Astrocyte of the cerebellum (primary cell): Measurements from ENCODE around the gene ZC3H6.

Experiments used
- DNase-seq: peaks from one replicate; pipeline ENCODE4 v3.0.0-alpha.2; 2011; ENCODE audit warnings: low read depth
- H3K4me3 ChIP-seq: 2 replicates; pipeline ENCODE4 v1.5.1; 2011; ENCODE audit warnings: mild to moderate bottlenecking, low read depth, low read length, moderate library complexity
- CTCF ChIP-seq: IDR thresholded peaks from 2 replicates; pipeline ENCODE4 v1.5.1; 2012; ENCODE audit warnings: low read length, low read depth, moderate library complexity, mild to moderate bottlenecking; ENCODE audit errors: missing control alignments
- in situ Hi-C: cut with HindIII; loops from 2 replicates; pipeline ENCODE4 v1.10.0; 2017; ENCODE audit warnings: low sequenced_read_pairs

Gene ZC3H6

GRCh38 chr2:112243233-112243632 is 32.2 kb upstream of the ZC3H6 start:
- in situ Hi-C loops, result loop anchor here (5.0 kb wide), 1 partner anchor 51 kb away; no protein-coding TSS in a partner anchor
- no peak overlapping the region for H3K4me3 ChIP-seq
- no peak for DNase-seq
- TF ChIP-seq CTCF, result no peak

- H3K4me3 ChIP-seq, result no peak overlapping the region
- in situ Hi-C loops, result loop anchor here (5.0 kb wide), 1 partner anchor 53 kb away; no protein-coding TSS in a partner anchor
- no peak for TF ChIP-seq CTCF
- no peak for DNase-seq
Observed at GRCh38 chr2:112244854-112245253, 30.5 kb upstream of the ZC3H6 start.

- DNase-seq, result no peak
- no peak for TF ChIP-seq CTCF
- H3K4me3 ChIP-seq, result no peak overlapping the region
- in situ Hi-C loops, result no loop called here
Observed at GRCh38 chr2:112251271-112251670, 24.1 kb upstream of the ZC3H6 start.

- no peak for TF ChIP-seq CTCF
- no peak for DNase-seq
- no peak overlapping the region for H3K4me3 ChIP-seq
- in situ Hi-C loops, result no loop called here
Observed at GRCh38 chr2:112253261-112253815, 22.1 kb upstream of the ZC3H6 start.

- no peak for TF ChIP-seq CTCF
- DNase-seq, result peak; percentile 46
Observed at GRCh38 chr2:112254466-112255240, 20.7 kb upstream of the ZC3H6 start, which contains the start of gene ZC3H8. ZC3H8 (minus strand) TSS chr2:112255042; CDS start chr2:112254981, 61 bp downstream.

GRCh38 chr2:112255875-112256274 is 19.5 kb upstream of the ZC3H6 start:
- no peak overlapping the region for H3K4me3 ChIP-seq
- in situ Hi-C loops, result no loop called here
- DNase-seq, result no peak
- TF ChIP-seq CTCF, result no peak

More at GRCh38 chr2:112254466-112255240, 20.7 kb upstream of the ZC3H6 start, which contains the start of gene ZC3H8:
- H3K4me3 ChIP-seq, result peak within 1 kb of the TSS; percentile 88
- in situ Hi-C loops, result no loop called here
